ENCODE data around the gene RNF6. TPM values are rescaled to one million over a fixed set of nuclear protein-coding genes. Genes with fewer than 3 reads are reported as not detected.
A peak's percentile ranks its signal among the peaks of the same experiment; 100 is the strongest.

Gene RNF6
- polyA plus RNA-seq, 6 donors from 2014 or later: 37.7 to 60.9 (median 45.1) TPM

GRCh38 chr13:26249551-26249950 lies 27.4 kb upstream of the RNF6 start:
- Mint-ChIP-seq H3K4me1 (peaks cover 4 to 11% (median 6%) of the 10 kb centered on the region in 3 donors), H3K27me3 (no peaks in the 10 kb centered on the region), H3K9me3 (no peaks in the 10 kb centered on the region), H3K36me3 (peaks cover 0 to 8% of the 10 kb centered on the region in 2 donors), H3K4me3 (no peak overlapping the region), H3K27ac (no peak overlapping the region)
- DNase-seq (no peak), ATAC-seq (ENCODE audit: low read depth in 2 of 2) (no peak)

GRCh38 chr13:26247608-26248007 lies 25.5 kb upstream of the RNF6 start:
- no peaks in the 10 kb centered on the region for H3K36me3 Mint-ChIP-seq
- ATAC-seq (ENCODE audit: low read depth in 2 of 2): no peak
- H3K4me1 Mint-ChIP-seq: no peaks in the 10 kb centered on the region
- peak overlapping the region in 1 of 8 donors; percentile 34 for H3K4me3 Mint-ChIP-seq
- DNase-seq: no peak
- peaks cover 0 to 5% (median 0%) of the 10 kb centered on the region in 7 donors for H3K9me3 Mint-ChIP-seq
- no peak overlapping the region for H3K27ac Mint-ChIP-seq
- peaks cover 1 to 8% (median 6%) of the 10 kb centered on the region in 3 donors for H3K27me3 Mint-ChIP-seq

- no peaks in the 10 kb centered on the region for H3K4me1 Mint-ChIP-seq
- peaks cover 0 to 5% of the 10 kb centered on the region in 2 donors for H3K36me3 Mint-ChIP-seq
- H3K9me3 Mint-ChIP-seq: peaks cover 0 to 6% (median 1%) of the 10 kb centered on the region in 7 donors
- H3K27ac Mint-ChIP-seq: no peak overlapping the region
- H3K27me3 Mint-ChIP-seq: peaks cover 7 to 14% (median 11%) of the 10 kb centered on the region in 3 donors
- DNase-seq (no peak), ATAC-seq (ENCODE audit: low read depth in 2 of 2) (no peak)
- H3K4me3 Mint-ChIP-seq: no peak overlapping the region
Observed at GRCh38 chr13:26247011-26247410, 24.9 kb upstream of the RNF6 start.

- no peaks in the 10 kb centered on the region for H3K4me1 Mint-ChIP-seq
- ATAC-seq (ENCODE audit: low read depth in 2 of 2): no peak
- H3K4me3 Mint-ChIP-seq: no peak overlapping the region
- peaks cover 8 to 18% (median 14%) of the 10 kb centered on the region in 3 donors for H3K27me3 Mint-ChIP-seq
- H3K9me3 Mint-ChIP-seq: peaks cover 0 to 7% (median 1%) of the 10 kb centered on the region in 7 donors
- no peak for DNase-seq
- H3K27ac Mint-ChIP-seq: no peak overlapping the region
- H3K36me3 Mint-ChIP-seq: peaks cover 0 to 7% of the 10 kb centered on the region in 2 donors
Observed at GRCh38 chr13:26246154-26246553, 24.0 kb upstream of the RNF6 start.

- Mint-ChIP-seq H3K4me3 (no peak overlapping the region), H3K27ac (no peak overlapping the region), H3K4me1 (no peaks in the 10 kb centered on the region), H3K9me3 (peaks cover 0 to 2% (median 0%) of the 10 kb centered on the region in 7 donors), H3K36me3 (no peaks in the 10 kb centered on the region), H3K27me3 (peaks cover 20 to 28% (median 21%) of the 10 kb centered on the region in 3 donors)
- no peak for ATAC-seq (ENCODE audit: low read depth in 2 of 2)
- DNase-seq: no peak
Observed at GRCh38 chr13:26236296-26236695, 14.2 kb upstream of the RNF6 start.

GRCh38 chr13:26230703-26231102 lies 8.6 kb upstream of the RNF6 start:
- Mint-ChIP-seq H3K9me3 (peaks cover 0 to 2% (median 0%) of the 10 kb centered on the region in 7 donors), H3K27me3 (peaks cover 2 to 46% (median 18%) of the 10 kb centered on the region in 3 donors), H3K4me3 (no peak overlapping the region), H3K27ac (peak overlapping the region in 2 of 6 donors; percentile 24 to 70), H3K4me1 (no peaks in the 10 kb centered on the region), H3K36me3 (no peaks in the 10 kb centered on the region)
- no peak for ATAC-seq (ENCODE audit: low read depth in 2 of 2)
- no peak for DNase-seq

- H3K27me3 Mint-ChIP-seq: peaks cover 7 to 43% (median 15%) of the 10 kb centered on the region in 3 donors
- ATAC-seq (ENCODE audit: low read depth in 2 of 2): no peak
- H3K4me3 Mint-ChIP-seq: no peak overlapping the region
- H3K36me3 Mint-ChIP-seq: no peaks in the 10 kb centered on the region
- DNase-seq: no peak
- no peaks in the 10 kb centered on the region for H3K4me1 Mint-ChIP-seq
- H3K27ac Mint-ChIP-seq: no peak overlapping the region
- no peaks in the 10 kb centered on the region for H3K9me3 Mint-ChIP-seq
Observed at GRCh38 chr13:26229080-26229615, 7.0 kb upstream of the RNF6 start.

- Mint-ChIP-seq H3K36me3 (no peaks in the 10 kb centered on the region), H3K4me1 (peaks cover 4 to 5% (median 5%) of the 10 kb centered on the region in 3 donors), H3K27me3 (peaks cover 7 to 43% (median 15%) of the 10 kb centered on the region in 3 donors), H3K27ac (no peak overlapping the region), H3K9me3 (peaks cover 0 to 1% (median 0%) of the 10 kb centered on the region in 7 donors), H3K4me3 (no peak overlapping the region)
- ATAC-seq (ENCODE audit: low read depth in 2 of 2) (no peak), DNase-seq (no peak)
Observed at GRCh38 chr13:26228096-26228495, 6.0 kb upstream of the RNF6 start.

- H3K27me3 Mint-ChIP-seq: peaks cover 7 to 43% (median 15%) of the 10 kb centered on the region in 3 donors
- peak overlapping the region in 1 of 8 donors; percentile 10 for H3K4me3 Mint-ChIP-seq
- H3K27ac Mint-ChIP-seq: no peak overlapping the region
- H3K36me3 Mint-ChIP-seq: no peaks in the 10 kb centered on the region
- ATAC-seq (ENCODE audit: low read depth in 2 of 2) (no peak), DNase-seq (no peak)
- H3K9me3 Mint-ChIP-seq: peaks cover 0 to 1% (median 0%) of the 10 kb centered on the region in 7 donors
- H3K4me1 Mint-ChIP-seq: peaks cover 11 to 12% (median 12%) of the 10 kb centered on the region in 3 donors
Observed at GRCh38 chr13:26227166-26227971, 5.3 kb upstream of the RNF6 start.

GRCh38 chr13:26225896-26226617 lies 3.9 kb upstream of the RNF6 start:
- Mint-ChIP-seq H3K4me3 (peak overlapping the region in 1 of 8 donors; percentile 68), H3K4me1 (peaks cover 20 to 21% (median 21%) of the 10 kb centered on the region in 3 donors), H3K27me3 (peaks cover 7 to 32% (median 9%) of the 10 kb centered on the region in 3 donors), H3K9me3 (peaks cover 0 to 1% (median 0%) of the 10 kb centered on the region in 7 donors), H3K27ac (peak overlapping the region in 1 of 6 donors; percentile 8), H3K36me3 (peaks cover 5 to 9% of the 10 kb centered on the region in 2 donors)
- no peak for DNase-seq
- no peak for ATAC-seq (ENCODE audit: low read depth in 2 of 2)

- ATAC-seq (ENCODE audit: low read depth in 2 of 2) (no peak), DNase-seq (no peak)
- Mint-ChIP-seq H3K27me3 (peaks cover 6 to 21% (median 7%) of the 10 kb centered on the region in 3 donors), H3K4me1 (peaks cover 28 to 36% (median 36%) of the 10 kb centered on the region in 3 donors), H3K9me3 (peaks cover 0 to 1% (median 0%) of the 10 kb centered on the region in 7 donors), H3K36me3 (peaks cover 16% of the 10 kb centered on the region in 2 donors), H3K27ac (peak overlapping the region; percentile 96 to 100 (median 99)), H3K4me3 (peak overlapping the region; percentile 95 to 100 (median 98))
Observed at GRCh38 chr13:26222520-26223046, 469 bp upstream of the RNF6 start.

GRCh38 chr13:26221399-26221720 lies 754 bp downstream of the RNF6 start:
- Mint-ChIP-seq H3K36me3 (peaks cover 16 to 22% of the 10 kb centered on the region in 2 donors), H3K4me3 (peak overlapping the region; percentile 95 to 100 (median 98)), H3K27ac (peak overlapping the region; percentile 96 to 100 (median 99)), H3K9me3 (peaks cover 0 to 1% (median 0%) of the 10 kb centered on the region in 7 donors), H3K27me3 (peaks cover 4 to 13% (median 7%) of the 10 kb centered on the region in 3 donors), H3K4me1 (peaks cover 28 to 36% (median 36%) of the 10 kb centered on the region in 3 donors)
- no peak for DNase-seq
- no peak for ATAC-seq (ENCODE audit: low read depth in 2 of 2)

- Mint-ChIP-seq H3K9me3 (peaks cover 0 to 1% (median 0%) of the 10 kb centered on the region in 7 donors), H3K4me1 (peaks cover 28 to 36% (median 36%) of the 10 kb centered on the region in 3 donors), H3K36me3 (peaks cover 16 to 22% of the 10 kb centered on the region in 2 donors), H3K4me3 (peak overlapping the region; percentile 19 to 100 (median 78)), H3K27me3 (peaks cover 2 to 5% (median 4%) of the 10 kb centered on the region in 3 donors), H3K27ac (peak overlapping the region in 1 of 6 donors; percentile 98)
- no peak for DNase-seq
- ATAC-seq (ENCODE audit: low read depth in 2 of 2): no peak
Observed at GRCh38 chr13:26220575-26220974, 1.5 kb downstream of the RNF6 start.
